ENCODE results near the gene ITM2C.

DNA sequence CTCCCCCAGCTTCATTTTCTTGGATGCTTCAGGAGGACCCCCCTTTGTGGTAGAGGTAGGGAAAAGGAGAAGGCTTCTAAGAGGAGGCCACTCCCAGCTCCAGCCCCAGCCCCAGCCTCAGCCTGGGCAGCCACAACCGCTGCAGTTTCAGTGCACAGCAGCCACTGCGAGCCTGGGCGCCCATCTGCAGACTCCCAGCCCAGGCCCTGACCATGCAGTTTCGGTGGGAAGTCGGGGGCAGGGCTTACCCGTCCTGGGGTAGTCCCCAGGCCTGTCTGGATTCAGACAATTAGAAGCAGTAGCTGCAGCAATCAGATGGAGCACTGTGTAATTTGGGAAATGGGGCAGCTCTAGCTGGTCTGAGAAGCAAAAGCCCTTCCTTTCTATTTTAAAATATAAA lies 28.6 kb downstream of the ITM2C start:
- TF ChIP-seq, protein P1, sequence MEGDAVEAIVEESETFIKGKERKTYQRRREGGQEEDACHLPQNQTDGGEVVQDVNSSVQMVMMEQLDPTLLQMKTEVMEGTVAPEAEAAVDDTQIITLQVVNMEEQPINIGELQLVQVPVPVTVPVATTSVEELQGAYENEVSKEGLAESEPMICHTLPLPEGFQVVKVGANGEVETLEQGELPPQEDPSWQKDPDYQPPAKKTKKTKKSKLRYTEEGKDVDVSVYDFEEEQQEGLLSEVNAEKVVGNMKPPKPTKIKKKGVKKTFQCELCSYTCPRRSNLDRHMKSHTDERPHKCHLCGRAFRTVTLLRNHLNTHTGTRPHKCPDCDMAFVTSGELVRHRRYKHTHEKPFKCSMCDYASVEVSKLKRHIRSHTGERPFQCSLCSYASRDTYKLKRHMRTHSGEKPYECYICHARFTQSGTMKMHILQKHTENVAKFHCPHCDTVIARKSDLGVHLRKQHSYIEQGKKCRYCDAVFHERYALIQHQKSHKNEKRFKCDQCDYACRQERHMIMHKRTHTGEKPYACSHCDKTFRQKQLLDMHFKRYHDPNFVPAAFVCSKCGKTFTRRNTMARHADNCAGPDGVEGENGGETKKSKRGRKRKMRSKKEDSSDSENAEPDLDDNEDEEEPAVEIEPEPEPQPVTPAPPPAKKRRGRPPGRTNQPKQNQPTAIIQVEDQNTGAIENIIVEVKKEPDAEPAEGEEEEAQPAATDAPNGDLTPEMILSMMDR (IDR thresholded peaks at IDR 0.05): no peak
- TF ChIP-seq POLR2A (IDR thresholded peaks at IDR 0.05): no peak

All from uterus (tissue), 2 donors.